ENCODE data around the gene CMSS1. TPM values are rescaled to one million over a fixed set of nuclear protein-coding genes. Genes with fewer than 3 reads are reported as not detected.

Gene CMSS1
- total and polyA plus RNA-seq, 7 experiments from 2014 or later = 14.9 to 47.7 (median 18.4) TPM

DNA sequence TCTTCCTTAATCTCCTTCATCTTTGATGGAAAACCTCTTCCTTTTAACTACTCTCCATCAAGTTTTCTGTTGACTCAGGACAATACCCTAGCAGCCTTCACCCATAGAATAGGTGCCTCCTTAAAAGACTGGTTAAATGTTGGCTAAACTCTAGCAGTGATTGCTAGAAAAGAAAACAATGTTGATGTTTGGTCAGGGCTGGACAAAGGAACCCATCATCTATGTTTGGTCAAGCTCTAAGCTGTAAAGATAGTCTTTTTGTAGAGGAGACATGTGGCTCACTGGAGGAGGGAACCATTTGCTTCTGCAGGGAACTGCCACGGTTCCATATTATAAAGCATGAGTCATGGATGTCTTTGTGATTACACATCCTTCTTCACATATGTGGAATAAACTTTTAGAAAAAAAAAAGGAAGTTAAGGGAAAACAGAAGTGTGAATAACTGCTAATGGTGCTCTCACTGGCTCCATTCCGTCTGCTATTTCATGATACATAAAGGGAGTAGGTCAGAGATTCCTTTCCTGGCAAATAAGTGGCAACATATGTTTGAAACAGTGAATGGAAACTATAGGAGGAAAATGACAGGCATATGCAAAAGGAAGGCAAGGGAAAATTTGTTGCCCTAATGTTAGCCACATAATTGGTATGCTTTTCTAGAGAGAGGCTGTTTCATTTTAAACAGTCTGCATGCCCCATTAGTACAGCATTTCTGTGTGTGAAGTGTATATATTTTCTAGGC, 78.2 kb downstream of the CMSS1 start:
- Histone ChIP-seq H3K36me3 (ENCODE audit: control insufficient read depth in 2 of 3, insufficient read depth in 3 of 3, low read length in 3 of 3) (no peaks in the 10 kb centered on the region), H3K4me3 (ENCODE audit: low read length) (no peak overlapping the region), H3K27me3 (ENCODE audit: control insufficient read depth in 2 of 2, insufficient read depth in 2 of 2, low read length in 2 of 2) (no peaks in the 10 kb centered on the region), H3K9me3 (ENCODE audit: control insufficient read depth in 2 of 3, low read length in 3 of 3) (no peaks in the 10 kb centered on the region), H3K27ac (ENCODE audit: low read depth, low read length) (no peak overlapping the region), H3K4me1 (ENCODE audit: control insufficient read depth in 2 of 2, insufficient read depth in 2 of 2, low read length in 2 of 2) (no peaks in the 10 kb centered on the region)
- Mint-ChIP-seq H3K36me3 (peaks cover 0 to 21% (median 11%) of the 10 kb centered on the region in 5 donors), H3K9me3 (no peaks in the 10 kb centered on the region), H3K4me1 (peaks cover 5 to 13% (median 10%) of the 10 kb centered on the region in 7 donors), H3K27ac (no peak overlapping the region), H3K4me3 (no peak overlapping the region), H3K27me3 (no peaks in the 10 kb centered on the region)
- ATAC-seq (peak; percentile 81), DNase-seq (no peak)
- POLR2A ChIA-PET = no interaction called here
- CTCF ChIA-PET = interaction anchor here (0.7 kb wide), 1 partner anchor 1051 kb away, joined by 3 read pairs; no protein-coding TSS in a partner anchor
- intact Hi-C loops (cut with micrococcal nuclease) = no loop called here

DNA sequence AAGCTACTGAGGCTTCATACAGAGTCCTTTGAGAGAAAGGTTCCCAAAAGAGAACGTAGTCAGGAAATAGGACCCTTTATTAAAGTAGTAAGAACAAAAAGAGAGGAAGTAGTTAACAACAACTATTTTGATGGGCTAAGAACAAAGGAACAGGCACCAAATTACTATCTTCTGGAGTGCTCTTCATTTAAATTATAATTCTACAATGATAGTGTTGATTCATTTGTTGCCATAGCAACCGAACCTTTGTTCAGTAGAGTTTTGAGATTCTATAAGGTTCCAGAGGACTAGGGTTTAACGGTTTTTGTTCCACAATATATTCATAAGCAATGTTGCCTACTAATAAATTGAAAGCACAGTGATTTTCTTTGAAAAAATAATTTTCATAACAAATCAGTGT, 78.8 kb downstream of the CMSS1 start:
- intact Hi-C loops (cut with micrococcal nuclease) = no loop called here
- H3K27me3 Mint-ChIP-seq = no peaks in the 10 kb centered on the region
- H3K9me3 Mint-ChIP-seq = no peaks in the 10 kb centered on the region
- Histone ChIP-seq H3K36me3 (ENCODE audit: control insufficient read depth in 2 of 3, insufficient read depth in 3 of 3, low read length in 3 of 3) (no peaks in the 10 kb centered on the region), H3K4me1 (ENCODE audit: control insufficient read depth in 2 of 2, insufficient read depth in 2 of 2, low read length in 2 of 2) (no peaks in the 10 kb centered on the region), H3K27ac (ENCODE audit: low read depth, low read length) (no peak overlapping the region), H3K27me3 (ENCODE audit: control insufficient read depth in 2 of 2, insufficient read depth in 2 of 2, low read length in 2 of 2) (no peaks in the 10 kb centered on the region), H3K4me3 (ENCODE audit: low read length) (no peak overlapping the region), H3K9me3 (ENCODE audit: control insufficient read depth in 2 of 3, low read length in 3 of 3) (no peaks in the 10 kb centered on the region)
- H3K36me3 Mint-ChIP-seq = peaks cover 0 to 21% (median 11%) of the 10 kb centered on the region in 5 donors
- H3K4me3 Mint-ChIP-seq = no peak overlapping the region
- H3K27ac Mint-ChIP-seq = no peak overlapping the region
- CTCF ChIA-PET = interaction anchor here (0.7 kb wide), 1 partner anchor 1052 kb away, joined by 3 read pairs; no protein-coding TSS in a partner anchor
- ATAC-seq (no peak), DNase-seq (no peak)
- POLR2A ChIA-PET = no interaction called here
- peaks cover 5 to 15% (median 10%) of the 10 kb centered on the region in 7 donors for H3K4me1 Mint-ChIP-seq

- Histone ChIP-seq H3K4me3 (ENCODE audit: low read length) (no peak overlapping the region), H3K9me3 (ENCODE audit: control insufficient read depth in 2 of 3, low read length in 3 of 3) (no peaks in the 10 kb centered on the region), H3K27ac (ENCODE audit: low read depth, low read length) (no peak overlapping the region), H3K36me3 (ENCODE audit: control insufficient read depth in 2 of 3, insufficient read depth in 3 of 3, low read length in 3 of 3) (no peaks in the 10 kb centered on the region), H3K27me3 (ENCODE audit: control insufficient read depth in 2 of 2, insufficient read depth in 2 of 2, low read length in 2 of 2) (no peaks in the 10 kb centered on the region), H3K4me1 (ENCODE audit: control insufficient read depth in 2 of 2, insufficient read depth in 2 of 2, low read length in 2 of 2) (no peaks in the 10 kb centered on the region)
- Mint-ChIP-seq H3K27me3 (no peaks in the 10 kb centered on the region), H3K27ac (no peak overlapping the region), H3K9me3 (no peaks in the 10 kb centered on the region), H3K4me1 (peaks cover 5 to 17% (median 7%) of the 10 kb centered on the region in 7 donors), H3K4me3 (no peak overlapping the region), H3K36me3 (peaks cover 0 to 16% (median 9%) of the 10 kb centered on the region in 5 donors)
- ATAC-seq (no peak), DNase-seq (no peak)
- intact Hi-C loops (cut with micrococcal nuclease) = no loop called here
- CTCF ChIA-PET = no interaction called here
- POLR2A ChIA-PET = no interaction called here
These were observed 81.9 kb downstream of the CMSS1 start for GRCh38 chr3:99899603-99900002.

GRCh38 chr3:99900248-99900647, 82.6 kb downstream of the CMSS1 start:
- CTCF ChIA-PET = no interaction called here
- H3K27me3 Mint-ChIP-seq = no peaks in the 10 kb centered on the region
- POLR2A ChIA-PET = no interaction called here

DNA sequence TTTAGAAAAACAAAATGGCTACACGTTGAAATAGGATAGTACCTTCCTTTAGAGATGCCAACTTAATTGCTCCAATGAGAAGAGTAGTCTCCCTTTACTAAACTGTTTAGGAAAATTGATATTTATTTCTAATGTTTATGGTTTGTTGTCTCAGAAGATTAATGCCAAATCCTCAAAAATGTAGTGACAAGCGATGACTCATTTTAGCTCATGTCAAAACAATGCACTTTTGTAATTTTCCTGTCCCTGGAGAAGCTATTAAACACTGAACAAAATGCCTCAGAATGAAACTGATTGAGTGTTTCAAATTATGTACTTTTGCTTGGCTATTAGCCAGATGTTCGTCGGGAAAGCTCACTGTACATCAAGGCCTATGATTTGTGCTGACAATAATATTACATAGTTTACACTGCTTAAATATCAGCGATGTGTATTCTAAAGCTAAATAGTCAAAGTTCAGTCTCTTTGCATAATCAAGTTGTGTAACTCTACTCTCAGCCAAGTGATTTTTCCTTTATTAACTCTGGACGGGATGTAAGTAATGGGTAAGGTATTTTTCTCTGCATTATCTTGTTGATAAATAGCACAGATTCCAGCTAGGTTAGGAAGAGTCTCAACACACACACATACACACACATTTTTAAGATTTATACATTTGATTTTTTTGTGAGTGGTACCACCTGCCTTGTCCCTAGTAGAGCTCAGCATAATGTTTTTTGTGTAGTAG, 83.7 kb downstream of the CMSS1 start:
- Mint-ChIP-seq H3K36me3 (peaks cover 0 to 12% (median 2%) of the 10 kb centered on the region in 5 donors), H3K4me3 (no peak overlapping the region), H3K4me1 (peaks cover 0 to 9% (median 5%) of the 10 kb centered on the region in 7 donors), H3K27me3 (no peaks in the 10 kb centered on the region), H3K9me3 (no peaks in the 10 kb centered on the region), H3K27ac (peak overlapping the region in 1 of 9 donors; percentile 27)
- POLR2A ChIA-PET = no interaction called here
- Histone ChIP-seq H3K4me1 (ENCODE audit: control insufficient read depth in 2 of 2, insufficient read depth in 2 of 2, low read length in 2 of 2) (no peaks in the 10 kb centered on the region), H3K27me3 (ENCODE audit: control insufficient read depth in 2 of 2, insufficient read depth in 2 of 2, low read length in 2 of 2) (no peaks in the 10 kb centered on the region), H3K4me3 (ENCODE audit: low read length) (no peak overlapping the region), H3K36me3 (ENCODE audit: control insufficient read depth in 2 of 3, insufficient read depth in 3 of 3, low read length in 3 of 3) (no peaks in the 10 kb centered on the region), H3K27ac (ENCODE audit: low read depth, low read length) (no peak overlapping the region), H3K9me3 (ENCODE audit: control insufficient read depth in 2 of 3, low read length in 3 of 3) (no peaks in the 10 kb centered on the region)
- intact Hi-C loops (cut with micrococcal nuclease) = no loop called here
- no peak for DNase-seq
- ATAC-seq = peak; percentile 60
- CTCF ChIA-PET = no interaction called here

More at GRCh38 chr3:99900248-99900647, 82.6 kb downstream of the CMSS1 start:
- DNase-seq (no peak), ATAC-seq (no peak)
- peaks cover 0 to 23% (median 10%) of the 10 kb centered on the region in 5 donors for H3K36me3 Mint-ChIP-seq
- Histone ChIP-seq H3K4me3 (ENCODE audit: low read length) (no peak overlapping the region), H3K9me3 (ENCODE audit: control insufficient read depth in 2 of 3, low read length in 3 of 3) (no peaks in the 10 kb centered on the region), H3K27me3 (ENCODE audit: control insufficient read depth in 2 of 2, insufficient read depth in 2 of 2, low read length in 2 of 2) (no peaks in the 10 kb centered on the region), H3K4me1 (ENCODE audit: control insufficient read depth in 2 of 2, insufficient read depth in 2 of 2, low read length in 2 of 2) (no peaks in the 10 kb centered on the region), H3K27ac (ENCODE audit: low read depth, low read length) (no peak overlapping the region), H3K36me3 (ENCODE audit: control insufficient read depth in 2 of 3, insufficient read depth in 3 of 3, low read length in 3 of 3) (no peaks in the 10 kb centered on the region)
- H3K4me3 Mint-ChIP-seq = no peak overlapping the region
- no peak overlapping the region for H3K27ac Mint-ChIP-seq
- no peaks in the 10 kb centered on the region for H3K9me3 Mint-ChIP-seq
- H3K4me1 Mint-ChIP-seq = peaks cover 3 to 19% (median 13%) of the 10 kb centered on the region in 7 donors
- intact Hi-C loops (cut with micrococcal nuclease) = no loop called here

GRCh38 chr3:99902091-99902490, 84.4 kb downstream of the CMSS1 start:
- Mint-ChIP-seq H3K4me1 (peaks cover 0 to 9% (median 4%) of the 10 kb centered on the region in 7 donors), H3K27ac (no peak overlapping the region), H3K4me3 (no peak overlapping the region), H3K9me3 (no peaks in the 10 kb centered on the region), H3K36me3 (peaks cover 0 to 12% (median 4%) of the 10 kb centered on the region in 5 donors), H3K27me3 (no peaks in the 10 kb centered on the region)
- Histone ChIP-seq H3K36me3 (ENCODE audit: control insufficient read depth in 2 of 3, insufficient read depth in 3 of 3, low read length in 3 of 3) (no peaks in the 10 kb centered on the region), H3K27me3 (ENCODE audit: control insufficient read depth in 2 of 2, insufficient read depth in 2 of 2, low read length in 2 of 2) (no peaks in the 10 kb centered on the region), H3K4me1 (ENCODE audit: control insufficient read depth in 2 of 2, insufficient read depth in 2 of 2, low read length in 2 of 2) (no peaks in the 10 kb centered on the region), H3K27ac (ENCODE audit: low read depth, low read length) (no peak overlapping the region), H3K9me3 (ENCODE audit: control insufficient read depth in 2 of 3, low read length in 3 of 3) (no peaks in the 10 kb centered on the region), H3K4me3 (ENCODE audit: low read length) (no peak overlapping the region)
- intact Hi-C loops (cut with micrococcal nuclease) = no loop called here
- no peak for ATAC-seq
- no peak for DNase-seq
- POLR2A ChIA-PET = no interaction called here
- CTCF ChIA-PET = no interaction called here

All from naive thymus-derived CD4-positive, alpha-beta T cell (primary cell).